ENCODE measurements around the gene CNOT10.
A peak's percentile ranks its signal among the peaks of the same experiment; 100 is the strongest.
"Not testable (repeated sequence)": the region's sequence is repeated elsewhere in the genome, so short reads cannot be mapped to it uniquely, and the experiment has no call there.

The CNOT10 gene

GRCh38 chr3:32684800-32685542, at the start of gene CNOT10:
CNOT10 (plus strand) TSS chr3:32685188; CDS start chr3:32685461, 273 bp downstream.
- DNase-seq (ENCODE audit: low read depth), result peak; percentile 88

- DNase-seq (ENCODE audit: low read depth), result no peak
These were observed 44.0 kb upstream of the CNOT10 start for GRCh38 chr3:32640939-32641338.

GRCh38 chr3:32641356-32641755, 43.6 kb upstream of the CNOT10 start:
- no peak for DNase-seq (ENCODE audit: low read depth)

GRCh38 chr3:32643354-32643753, 41.6 kb upstream of the CNOT10 start:
- DNase-seq (ENCODE audit: low read depth), result no peak

- DNase-seq (ENCODE audit: low read depth), result no peak
These were observed 41.2 kb upstream of the CNOT10 start for GRCh38 chr3:32643816-32644215.

GRCh38 chr3:32644380-32644779, 40.6 kb upstream of the CNOT10 start:
- DNase-seq (ENCODE audit: low read depth), result no peak

- DNase-seq (ENCODE audit: low read depth), result no peak
These were observed 38.2 kb upstream of the CNOT10 start for GRCh38 chr3:32646761-32647160.

- not testable (repeated sequence) for DNase-seq (ENCODE audit: low read depth)
These were observed 32.5 kb upstream of the CNOT10 start for GRCh38 chr3:32652337-32653100.

- no peak for DNase-seq (ENCODE audit: low read depth)
These were observed 29.8 kb upstream of the CNOT10 start for GRCh38 chr3:32655167-32655566.

- DNase-seq (ENCODE audit: low read depth), result no peak
These were observed 24.4 kb upstream of the CNOT10 start for GRCh38 chr3:32660634-32661033.

GRCh38 chr3:32662647-32663046, 22.3 kb upstream of the CNOT10 start:
- no peak for DNase-seq (ENCODE audit: low read depth)

GRCh38 chr3:32664630-32665075, 20.3 kb upstream of the CNOT10 start:
- peak; percentile 43 for DNase-seq (ENCODE audit: low read depth)

GRCh38 chr3:32667072-32667582, 17.9 kb upstream of the CNOT10 start:
- no peak for DNase-seq (ENCODE audit: low read depth)

- DNase-seq (ENCODE audit: low read depth), result not testable (repeated sequence)
These were observed 15.8 kb upstream of the CNOT10 start for GRCh38 chr3:32669226-32669625.

GRCh38 chr3:32673730-32674129, 11.3 kb upstream of the CNOT10 start:
- DNase-seq (ENCODE audit: low read depth), result not testable (repeated sequence)

- no peak for DNase-seq (ENCODE audit: low read depth)
These were observed 9.8 kb upstream of the CNOT10 start for GRCh38 chr3:32675164-32675563.

GRCh38 chr3:32675650-32676049, 9.3 kb upstream of the CNOT10 start:
- DNase-seq (ENCODE audit: low read depth), result no peak

- peak; percentile 57 for DNase-seq (ENCODE audit: low read depth)
These were observed 3.2 kb upstream of the CNOT10 start for GRCh38 chr3:32681811-32682210.

GRCh38 chr3:32684029-32684799, 774 bp upstream of the CNOT10 start:
- DNase-seq (ENCODE audit: low read depth), result no peak

- DNase-seq (ENCODE audit: low read depth), result peak; percentile 11
These were observed 676 bp downstream of the CNOT10 start for GRCh38 chr3:32685543-32686185.

GRCh38 chr3:32686713-32687112, 1.7 kb downstream of the CNOT10 start:
- DNase-seq (ENCODE audit: low read depth), result no peak

GRCh38 chr3:32691847-32692246, 6.9 kb downstream of the CNOT10 start:
- no peak for DNase-seq (ENCODE audit: low read depth)

Data from amniotic epithelial cell (primary cell).